Uterus (tissue), 4 donors: ENCODE data around the gene ZNF860. TPM values are rescaled to one million over a fixed set of nuclear protein-coding genes. Genes with fewer than 3 reads are reported as not detected.

Experiments
- DNase-seq, 2 donors: peaks; one replicate each; pipeline ENCODE4 v3.0.0-alpha.2; 2019 to 2020
- H3K27ac ChIP-seq, 2 donors: fragments of 200-600 bp; sonication (generic); 1 replicate in 1 of 2; 2 replicates in 1 of 2; pipeline ENCODE4 v1.5.1; 2016 to 2018
- H3K27me3 ChIP-seq, 2 donors: fragments of 200-600 bp; sonication (generic); one replicate each; pipeline ENCODE4 v1.5.1; 2018 to 2019; ENCODE audit warnings: control low read depth in 1 of 2
- H3K36me3 ChIP-seq, 2 donors: fragments of 200-600 bp; sonication (generic); one replicate each; pipeline ENCODE4 v1.5.1; 2019; ENCODE audit warnings: control low read depth in 1 of 2
- H3K4me1 ChIP-seq, 2 donors: fragments of 200-600 bp; sonication (generic); one replicate each; pipeline ENCODE4 v1.5.1; 2018 to 2019; ENCODE audit warnings: control low read depth in 1 of 2
- H3K4me3 ChIP-seq, 2 donors: fragments of 200-600 bp; sonication (generic); 1 replicate in 1 of 2; 2 replicates in 1 of 2; pipeline ENCODE4 v1.5.1; 2018 to 2019; ENCODE audit warnings: mild to moderate bottlenecking in 1 of 2
- H3K9me3 ChIP-seq, 2 donors: fragments of 200-600 bp; sonication (generic); one replicate each; pipeline ENCODE4 v1.5.1; 2019; ENCODE audit warnings: control low read depth in 1 of 2
- CTCF ChIP-seq, 4 experiments: fragments of 200-600 bp in 2 of 4; fragments of 450-650 bp in 2 of 4; sonication (generic) in 2 of 4; IDR thresholded peaks; one replicate each; pipeline ENCODE4 v1.5.1; 2016 to 2019; ENCODE audit warnings: antibody characterized with exemption in 4 of 4, mild to moderate bottlenecking in 2 of 4, moderate library complexity in 1 of 4
- POLR2A ChIP-seq, 2 donors: fragments of 450-650 bp; IDR thresholded peaks; one replicate each; pipeline ENCODE4 v1.6.1; 2016; ENCODE audit warnings: antibody characterized with exemption in 2 of 2, mild to moderate bottlenecking in 1 of 2, moderate library complexity in 1 of 2
- intact Hi-C: fragments of 100-400 bp; cut with DNase I; formaldehyde crosslinking; loops from one replicate; pipeline ENCODE4 v1.15.1; 2023; ENCODE audit warnings: low total_unique reads
- total RNA-seq, 4 donors: library from RNA; depleted of rRNA in 3 of 4; stranded (reverse); fragments of >200 nt in 3 of 4; gene quantifications; one replicate each; pipeline versions ENCODE4 v1.1.0 to v1.2.4, GENCODE V29; 2014 to 2023
- donor health status: DM: yes; HTN: yes; CAD: no.

Gene ZNF860
- total RNA-seq, result 1 to 10 TPM in 3 of 4 donors, under 1 TPM in 1; 0.26 to 2.8 (median 1.5) TPM

GRCh38 chr3:31981206-31982181, at the start of gene ZNF860, which contains the start of gene OSBPL10:
Gene ZNF860 (plus strand): TSS chr3:31981750. CDS start chr3:31989080, 7,330 bp downstream.
Gene OSBPL10 (minus strand): TSS chr3:31981262. CDS start chr3:31981179, 83 bp downstream.
- TF ChIP-seq CTCF (IDR thresholded peaks at IDR 0.05), result peak in 1 of 4 experiments; percentile 3
- peak; percentile 43 to 80 for TF ChIP-seq POLR2A (IDR thresholded peaks at IDR 0.05)
- Histone ChIP-seq H3K9me3 (no peaks in the 10 kb centered on the region), H3K4me3 (peak within 1 kb of the TSS; percentile 62 to 82), H3K27ac (peak within 1 kb of the TSS; percentile 96 to 97), H3K27me3 (no peaks in the 10 kb centered on the region), H3K36me3 (no peaks in the 10 kb centered on the region), H3K4me1 (no peaks in the 10 kb centered on the region)
- intact Hi-C loops, result no loop called here
- peak; percentile 93 to 96 for DNase-seq

GRCh38 chr3:31932990-31933389, 48.6 kb upstream of the ZNF860 start:
- Histone ChIP-seq H3K36me3 (no peaks in the 10 kb centered on the region), H3K9me3 (no peaks in the 10 kb centered on the region), H3K4me3 (no peak overlapping the region), H3K27me3 (no peaks in the 10 kb centered on the region), H3K4me1 (peaks cover 0 to 3% of the 10 kb centered on the region in 2 donors), H3K27ac (no peak overlapping the region)
- intact Hi-C loops, result no loop called here
- TF ChIP-seq CTCF (IDR thresholded peaks at IDR 0.05) (no peak), POLR2A (IDR thresholded peaks at IDR 0.05) (no peak)
- no peak for DNase-seq

- DNase-seq, result no peak
- H3K9me3 ChIP-seq, result no peaks in the 10 kb centered on the region
- H3K27ac ChIP-seq, result peak overlapping the region in 1 of 2 donors; percentile 46
- no peaks in the 10 kb centered on the region for H3K36me3 ChIP-seq
- H3K4me1 ChIP-seq, result no peaks in the 10 kb centered on the region
- TF ChIP-seq CTCF (IDR thresholded peaks at IDR 0.05), result no peak
- TF ChIP-seq POLR2A (IDR thresholded peaks at IDR 0.05), result no peak
- intact Hi-C loops, result no loop called here
- H3K4me3 ChIP-seq, result no peak overlapping the region
- no peaks in the 10 kb centered on the region for H3K27me3 ChIP-seq
Observed at GRCh38 chr3:31934018-31934417, 47.5 kb upstream of the ZNF860 start.

- no peak for DNase-seq
- intact Hi-C loops, result no loop called here
- Histone ChIP-seq H3K27me3 (no peaks in the 10 kb centered on the region), H3K36me3 (no peaks in the 10 kb centered on the region), H3K27ac (peak overlapping the region in 1 of 2 donors; percentile 46), H3K4me1 (no peaks in the 10 kb centered on the region), H3K4me3 (no peak overlapping the region), H3K9me3 (no peaks in the 10 kb centered on the region)
- no peak for TF ChIP-seq CTCF (IDR thresholded peaks at IDR 0.05)
- TF ChIP-seq POLR2A (IDR thresholded peaks at IDR 0.05), result no peak
Observed at GRCh38 chr3:31934866-31935265, 46.7 kb upstream of the ZNF860 start.
